HUDEP-2 (cell line): ENCODE measurements around the gene ELMO2.

Experiments used
- DNase-seq, 76 experiments: peaks; one replicate each; lab custom pipeline; 2025; ENCODE audit not compliant: unreplicated experiment in 76 of 76; lab: John Stamatoyannopoulos, UW

ELMO2 gene

DNA sequence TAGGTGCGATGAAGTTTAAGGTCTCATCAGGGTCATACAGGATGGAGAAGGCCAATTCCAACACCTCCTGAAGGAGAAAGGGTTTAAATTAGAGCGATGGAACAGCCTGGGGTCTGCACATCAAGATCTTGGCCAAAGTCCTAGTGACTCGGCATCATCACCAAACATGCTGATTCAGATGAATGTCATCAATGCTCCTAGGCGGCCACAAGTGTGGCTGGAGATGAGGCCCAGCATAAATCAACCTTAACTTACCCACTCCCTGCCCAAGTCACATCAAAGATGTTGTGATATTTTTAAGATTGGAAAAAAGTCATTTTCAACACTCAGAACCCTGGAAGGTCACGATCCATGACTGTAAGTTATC lies 37.5 kb downstream of the ELMO2 start:
- DNase-seq: no peak

DNA sequence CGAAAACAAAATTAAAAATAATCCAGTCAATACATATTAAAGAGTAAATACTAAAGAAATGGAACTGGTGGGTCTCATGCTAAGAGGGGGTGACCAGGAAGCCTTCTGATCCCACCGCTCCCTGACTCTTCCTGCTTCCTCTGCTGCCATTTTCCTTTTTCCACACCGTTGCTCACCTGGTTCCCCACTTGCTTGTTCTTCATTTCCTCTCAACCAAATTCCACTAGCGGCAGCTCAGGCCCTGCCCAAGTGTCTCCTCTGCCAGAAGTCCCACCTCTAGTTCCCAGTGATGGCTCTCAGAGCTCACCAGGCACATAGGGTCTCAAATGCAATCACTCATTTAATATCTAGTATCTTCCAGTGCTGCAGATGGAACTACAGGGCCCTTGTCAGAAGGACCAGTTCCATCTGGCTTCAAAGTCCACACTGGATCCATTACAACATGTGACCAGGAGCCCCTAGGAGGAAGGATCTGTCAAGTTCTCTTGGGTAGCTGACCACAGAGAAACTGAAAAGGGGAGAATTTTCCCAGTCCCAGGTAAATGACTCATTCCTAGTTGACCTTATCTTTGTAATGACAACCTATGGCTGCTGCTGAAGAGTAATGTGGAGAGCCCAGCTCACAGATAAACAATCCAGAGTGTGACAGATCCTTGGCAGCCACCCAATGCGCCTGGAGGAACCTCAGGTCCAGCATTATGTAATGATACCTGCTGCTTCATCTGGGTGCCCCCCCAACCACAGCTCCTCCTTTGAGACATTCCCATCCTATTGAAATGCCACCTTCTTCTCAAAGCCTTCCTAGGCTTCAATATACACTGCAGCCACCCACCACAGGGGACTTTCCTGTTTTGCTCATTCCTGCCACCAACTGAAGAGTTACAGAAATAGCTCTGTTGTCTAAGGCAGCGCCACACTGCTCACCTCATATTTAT lies 38.2 kb downstream of the ELMO2 start:
- DNase-seq: peak in 27 of 76 experiments; percentile 1 to 41 (median 17)

DNA sequence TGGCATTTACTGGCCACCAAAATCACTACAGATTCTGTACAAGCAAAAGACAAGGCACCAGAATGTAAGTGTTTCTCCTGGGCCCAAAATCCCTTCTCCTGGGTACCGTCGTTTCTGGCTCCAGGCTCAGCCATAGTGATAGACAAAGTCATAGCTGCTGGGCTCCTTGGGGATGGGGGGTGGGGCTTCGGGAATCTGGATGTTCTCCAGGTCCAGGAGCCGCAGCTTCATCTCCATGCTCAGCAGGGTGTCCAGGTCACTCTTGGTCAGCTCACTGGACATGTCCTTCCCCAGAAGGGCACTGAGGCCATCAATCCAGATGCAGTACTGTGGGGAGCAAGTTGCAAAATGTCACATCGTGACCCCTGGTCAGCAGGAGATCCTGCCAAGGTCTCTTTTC lies 39.2 kb downstream of the ELMO2 start:
- no peak for DNase-seq

DNA sequence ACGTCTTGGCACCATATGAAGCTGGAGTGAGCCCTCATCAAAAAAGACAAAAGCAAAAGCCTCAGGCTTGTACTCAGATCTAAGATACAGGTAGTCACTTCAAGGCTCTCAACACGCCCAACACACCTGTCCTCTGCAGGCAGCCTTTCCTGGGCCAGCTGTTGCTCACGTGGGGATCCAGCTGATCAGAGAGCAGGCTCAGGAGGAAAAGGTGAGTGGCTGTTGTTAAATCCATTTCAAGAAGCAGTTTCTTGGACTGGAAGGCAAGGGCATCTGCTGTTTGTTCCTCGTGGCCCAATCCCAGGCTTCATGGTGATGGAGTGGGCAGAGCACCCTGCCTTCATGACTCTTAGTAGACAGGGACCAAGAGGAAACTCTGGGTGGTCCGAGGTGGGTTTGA lies 39.6 kb downstream of the ELMO2 start:
- DNase-seq: no peak

DNA sequence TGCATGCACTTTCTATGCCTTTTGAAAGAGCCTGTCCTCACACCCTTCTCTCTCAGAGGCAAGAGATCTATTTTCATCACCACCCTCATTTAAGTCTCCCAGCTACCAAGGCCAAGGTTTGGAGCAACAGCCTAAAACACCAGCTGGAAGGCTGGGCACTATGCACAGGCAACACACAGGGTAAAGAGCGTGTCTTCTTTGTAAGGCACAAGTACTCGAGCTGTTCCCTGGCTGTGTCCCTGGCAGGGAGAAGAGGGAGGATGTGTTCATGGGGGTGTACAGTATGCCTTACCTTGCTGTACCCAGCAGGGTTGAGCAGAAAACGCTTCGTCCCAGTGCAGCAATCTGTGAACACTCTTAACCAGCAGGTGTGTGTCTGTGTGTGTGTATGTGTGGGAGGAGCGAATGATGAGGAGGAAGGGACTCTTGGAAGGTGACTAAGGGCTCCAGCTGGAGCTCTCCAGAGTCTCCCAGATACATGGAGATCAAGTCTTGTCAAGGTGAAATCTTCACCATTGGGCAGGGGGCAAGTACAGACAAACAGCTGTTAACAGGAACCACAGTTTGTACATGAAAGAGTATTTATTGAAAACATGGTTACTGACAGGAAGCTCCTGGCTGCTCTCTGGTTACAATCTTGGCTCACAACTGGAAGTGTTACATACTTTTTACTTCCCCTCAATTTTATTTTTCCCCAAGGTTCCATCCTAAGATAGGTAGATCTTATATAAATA lies 40.8 kb downstream of the ELMO2 start:
- DNase-seq: no peak

DNA sequence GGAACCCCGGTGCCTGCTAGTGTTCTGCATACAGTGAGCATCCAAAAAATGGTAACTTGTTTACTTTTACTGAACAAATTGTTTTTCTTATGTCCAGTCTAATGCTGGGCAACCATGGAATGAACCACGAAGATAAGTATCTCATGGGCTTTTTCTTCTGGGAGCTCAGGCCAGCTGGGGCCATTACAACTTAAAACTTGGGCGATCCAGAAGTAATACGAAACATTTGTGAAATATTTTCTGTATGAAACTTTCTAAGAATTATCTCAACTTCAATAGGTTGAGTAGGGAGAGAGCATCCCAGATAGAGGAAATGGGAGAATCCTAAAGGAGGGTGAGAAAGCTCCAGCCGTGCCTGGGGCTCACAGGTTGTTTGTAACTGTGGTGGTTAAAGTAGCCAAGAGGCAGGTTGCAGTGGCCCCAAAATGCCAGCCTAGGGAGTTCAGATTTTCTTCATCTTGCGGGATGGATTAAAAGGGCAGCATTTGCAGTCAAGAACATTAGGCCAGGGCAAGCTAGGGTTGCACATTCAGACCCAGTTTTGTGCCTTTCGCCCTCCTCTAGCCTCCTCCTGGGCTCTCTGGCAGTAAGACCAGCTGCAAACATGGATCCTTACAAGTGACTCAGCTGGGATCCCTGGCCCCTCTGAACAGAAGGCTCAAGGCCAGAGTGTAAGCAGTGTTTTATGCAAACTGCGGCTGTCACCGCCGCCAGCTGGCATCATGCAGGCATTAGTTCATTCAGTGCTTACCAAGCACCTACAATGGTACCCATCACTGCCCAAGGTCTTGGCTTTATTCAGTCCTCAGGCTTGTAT lies 41.5 kb downstream of the ELMO2 start:
- no peak for DNase-seq

DNA sequence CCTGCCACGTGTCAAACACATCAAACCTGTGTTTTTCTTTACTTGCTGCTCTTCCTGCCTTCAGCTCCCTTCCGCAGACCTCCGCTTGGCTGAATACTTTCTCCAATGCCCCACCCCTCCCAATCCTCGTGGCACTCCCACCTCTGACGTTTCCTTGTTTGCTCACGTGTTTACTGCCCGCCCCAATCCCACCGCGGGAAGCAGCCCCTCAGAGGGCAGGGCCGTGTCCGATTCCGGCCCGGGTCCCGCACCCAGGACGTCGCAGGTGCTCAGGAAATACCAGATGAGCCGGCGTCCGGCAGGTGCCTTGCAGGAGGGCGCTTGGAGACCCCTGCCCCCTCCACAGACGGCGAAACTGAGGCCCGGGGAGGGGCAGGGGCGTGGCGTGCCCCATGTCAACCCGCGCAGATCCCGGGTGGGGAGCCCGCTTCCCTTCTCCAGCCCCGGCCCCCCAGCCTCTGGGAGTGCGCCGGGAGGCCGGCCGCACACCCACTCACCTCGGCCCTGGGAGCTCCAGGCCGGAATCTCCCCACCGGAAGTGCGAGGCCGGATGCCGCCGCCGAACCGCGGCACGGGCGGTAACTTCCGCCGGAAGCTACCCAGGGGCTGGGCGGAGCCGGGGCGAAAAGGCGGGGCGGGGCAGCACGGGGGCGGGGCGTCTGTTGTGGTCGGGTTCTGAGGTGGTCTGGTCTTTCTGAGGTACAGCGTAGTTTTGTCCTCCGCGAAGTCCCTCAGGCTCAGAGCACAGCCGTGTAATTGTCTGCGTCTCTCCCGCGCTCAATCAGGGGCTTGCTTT lies 42.3 kb downstream of the ELMO2 start:
- DNase-seq: peak in 73 of 76 experiments; percentile 1 to 86 (median 67)

DNA sequence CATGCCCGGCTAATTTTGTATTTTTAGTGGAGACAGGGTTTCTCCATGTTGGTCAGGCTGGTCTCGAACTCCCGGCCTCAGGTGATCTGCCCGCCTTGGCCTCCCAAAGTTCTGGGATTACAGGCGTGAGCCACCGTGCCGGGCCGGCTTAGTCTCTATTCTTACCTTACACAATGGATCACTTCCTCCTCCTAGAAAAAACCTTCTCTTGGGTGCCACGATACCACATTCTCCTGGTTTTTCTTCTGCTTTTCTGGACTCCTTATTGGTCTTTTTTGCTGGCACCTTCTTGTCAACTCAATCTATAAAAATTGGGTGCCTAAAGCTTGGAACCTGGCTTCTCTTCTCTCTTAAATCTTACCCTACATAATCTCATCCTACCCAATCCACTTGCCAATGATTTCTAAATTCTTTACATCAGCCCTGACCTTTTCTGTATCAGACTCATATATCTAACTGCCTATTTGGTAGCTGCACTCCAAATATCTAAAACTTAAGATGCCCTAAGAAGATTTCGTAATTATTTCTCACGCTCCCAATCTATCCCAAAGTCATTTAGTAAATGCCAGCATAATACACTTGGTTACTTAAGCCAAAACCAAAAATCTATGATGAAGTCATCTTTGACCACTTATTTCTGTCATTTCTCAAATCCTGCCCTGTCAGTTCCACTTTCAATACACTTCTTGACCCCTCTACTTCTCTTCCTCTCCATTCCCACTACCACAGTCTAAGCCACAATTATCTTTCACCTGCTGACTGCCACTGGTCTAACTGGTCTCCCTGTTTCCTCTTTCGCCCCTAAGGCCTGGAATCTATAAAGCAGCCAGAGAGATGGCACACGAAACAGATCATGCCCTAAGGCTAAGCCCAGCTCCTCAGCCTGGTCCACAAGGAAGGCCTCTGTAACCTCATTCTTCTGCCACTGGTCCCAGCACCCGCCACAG lies 43.2 kb downstream of the ELMO2 start:
- no peak for DNase-seq

DNA sequence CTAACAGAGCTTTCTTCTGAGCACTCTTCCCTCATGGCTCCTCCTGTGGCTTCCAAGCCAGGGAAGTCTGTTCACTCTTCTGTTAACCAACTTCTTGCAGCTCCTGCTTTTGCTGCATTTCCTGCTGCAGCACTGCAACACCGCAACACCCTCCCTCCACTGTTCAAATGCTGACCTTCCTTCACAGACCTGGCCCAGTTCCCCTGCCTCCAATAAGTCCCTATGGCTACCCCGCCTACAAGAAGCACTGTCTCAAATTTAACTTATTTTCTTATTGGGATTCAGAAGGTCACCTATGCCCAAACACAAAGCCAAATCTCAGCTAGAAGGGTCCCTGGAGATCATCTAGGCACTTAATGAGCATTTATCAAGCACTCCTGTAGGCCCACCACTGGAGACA lies 44.6 kb downstream of the ELMO2 start:
- no peak for DNase-seq

DNA sequence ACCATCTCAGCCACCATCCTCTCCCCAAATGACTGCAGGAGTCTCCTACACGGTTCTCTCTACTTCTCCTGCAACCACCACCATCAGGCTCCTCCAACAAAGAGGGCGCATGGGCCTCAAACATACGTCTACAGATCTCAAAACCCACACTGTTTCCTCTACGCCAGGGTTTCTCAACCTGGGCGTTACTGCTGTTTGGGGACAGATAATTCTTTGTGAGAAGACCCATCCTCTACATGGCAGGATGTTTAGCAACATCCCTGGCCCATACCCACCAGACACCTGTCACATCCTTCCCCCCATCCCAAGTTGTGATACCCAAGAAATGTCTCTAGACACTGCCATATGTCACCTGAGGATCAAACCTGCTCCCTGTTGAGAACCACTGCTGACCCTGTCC lies 45.0 kb downstream of the ELMO2 start:
- no peak for DNase-seq

DNA sequence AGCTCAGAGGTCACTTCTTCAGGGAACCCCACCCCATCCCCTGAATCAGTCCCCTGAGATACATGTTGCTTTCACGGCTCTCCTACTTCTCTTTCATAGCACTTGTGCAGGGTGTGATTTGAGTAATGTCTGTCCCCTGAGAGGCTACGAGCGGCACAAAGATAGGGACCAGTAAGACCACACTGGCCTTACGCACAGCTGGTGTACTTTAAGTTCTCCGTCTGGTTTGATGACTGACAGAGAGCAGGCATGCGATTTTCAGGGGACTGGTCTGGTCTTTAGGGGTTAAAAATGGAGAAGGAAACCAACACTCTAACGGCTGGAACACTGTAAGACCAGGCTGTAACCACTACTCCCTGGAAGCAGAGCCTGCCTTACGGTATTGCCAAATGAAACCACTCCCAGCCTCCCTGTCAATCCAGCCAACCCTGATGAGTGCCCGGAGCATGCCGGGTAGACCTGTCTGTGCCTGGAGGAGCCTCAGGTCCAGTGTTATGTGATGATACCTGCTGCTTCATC lies 47.1 kb downstream of the ELMO2 start:
- DNase-seq: no peak

DNA sequence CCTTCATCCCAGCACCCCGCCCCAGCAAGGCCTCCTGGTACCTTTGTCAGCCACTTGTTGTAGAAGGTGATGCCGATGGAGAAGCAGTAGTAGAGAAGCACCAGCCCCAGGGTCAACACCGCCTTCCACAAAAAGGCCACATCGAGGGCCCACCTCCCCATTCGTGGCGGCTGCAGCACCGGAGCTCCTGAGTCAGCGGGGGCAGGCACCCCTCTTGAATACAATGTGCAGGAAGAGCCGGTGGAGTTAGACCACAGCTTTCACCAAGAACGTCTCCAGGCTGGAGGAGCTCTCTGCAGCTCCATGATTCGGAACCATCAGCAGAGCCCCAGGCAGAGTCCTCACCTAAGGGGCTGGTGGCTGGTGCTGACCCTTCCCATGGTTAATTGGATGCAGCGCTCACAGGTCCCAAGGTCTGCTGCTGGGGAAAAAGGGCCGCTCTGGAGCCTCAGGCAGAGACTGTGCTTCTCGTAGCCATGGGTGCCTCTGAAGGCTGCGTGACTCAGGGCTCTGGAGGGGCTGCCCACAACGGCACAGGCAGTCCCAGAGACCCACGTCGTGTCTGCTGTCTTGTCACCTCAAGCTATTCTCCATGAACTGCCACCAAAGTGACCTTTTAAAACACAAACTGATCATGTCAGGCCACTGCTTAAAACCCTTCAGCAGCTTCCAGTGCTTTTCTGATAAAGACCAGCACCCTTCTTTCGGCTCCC lies 47.9 kb downstream of the ELMO2 start:
- no peak for DNase-seq

DNA sequence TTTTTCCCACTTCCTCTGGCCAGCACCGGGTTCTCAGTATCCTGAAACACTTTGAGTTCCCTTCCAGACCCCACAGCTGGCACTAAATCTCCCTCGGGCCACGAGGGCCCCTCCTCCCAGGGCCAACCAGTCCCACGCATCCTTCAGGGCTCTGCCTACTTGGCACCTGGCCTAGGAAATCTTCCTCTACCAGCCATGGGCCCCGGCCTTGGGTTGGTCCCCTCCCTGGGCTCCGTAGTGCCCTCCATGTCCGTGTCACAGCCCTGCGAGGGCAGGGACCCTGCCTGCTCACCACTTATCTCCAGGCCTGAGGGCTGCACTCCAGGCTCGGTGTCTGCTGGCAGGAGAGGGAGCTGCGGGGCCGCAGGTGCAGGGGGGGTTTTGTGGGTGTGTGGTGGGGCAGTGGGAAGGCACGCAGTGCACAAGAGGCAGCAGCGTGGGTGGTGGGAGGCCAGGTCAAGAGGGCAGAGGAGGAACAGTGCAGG lies 49.3 kb downstream of the ELMO2 start:
- peak in 15 of 76 experiments; percentile 4 to 64 (median 16) for DNase-seq

DNA sequence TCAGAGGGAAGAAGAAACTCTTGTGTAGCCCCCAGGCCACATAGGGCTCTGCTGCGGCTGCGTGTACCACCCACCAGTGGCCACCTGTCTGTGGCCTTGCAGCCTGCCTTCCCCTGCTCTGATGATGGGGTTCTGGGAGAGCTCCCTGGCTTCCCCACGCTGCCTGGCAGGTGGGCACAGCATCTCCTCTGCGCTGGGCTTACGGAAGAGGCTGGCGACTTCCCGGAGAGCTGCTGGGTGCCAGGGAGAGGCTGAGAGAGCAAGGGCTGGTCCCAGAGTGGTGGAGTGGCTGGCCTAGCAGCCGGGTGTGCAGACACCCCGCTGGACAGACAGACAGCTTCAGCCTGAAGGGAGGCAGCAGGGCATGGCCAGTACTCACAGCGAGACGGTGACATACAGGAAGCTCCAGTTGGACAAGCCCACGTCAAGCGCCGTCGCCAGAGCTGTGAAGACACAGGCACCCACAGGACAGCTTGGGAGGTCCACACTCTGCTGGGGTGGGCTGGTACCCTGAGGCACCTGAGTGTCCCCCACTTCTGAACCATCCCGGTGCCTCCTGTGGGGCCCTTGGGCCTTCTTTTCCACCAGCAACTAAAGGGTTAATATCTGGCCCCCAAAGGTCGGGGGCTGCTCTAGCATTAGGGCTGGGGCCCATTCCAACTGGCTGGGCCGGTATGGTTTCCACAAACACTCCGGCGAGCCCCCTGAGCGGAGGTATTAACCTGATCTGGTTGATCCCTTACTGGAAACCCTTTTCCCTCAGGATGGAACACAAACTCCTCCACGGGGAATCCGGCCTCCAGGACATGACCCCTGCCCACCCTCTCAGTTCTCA lies 50.0 kb downstream of the ELMO2 start:
- DNase-seq: no peak

DNA sequence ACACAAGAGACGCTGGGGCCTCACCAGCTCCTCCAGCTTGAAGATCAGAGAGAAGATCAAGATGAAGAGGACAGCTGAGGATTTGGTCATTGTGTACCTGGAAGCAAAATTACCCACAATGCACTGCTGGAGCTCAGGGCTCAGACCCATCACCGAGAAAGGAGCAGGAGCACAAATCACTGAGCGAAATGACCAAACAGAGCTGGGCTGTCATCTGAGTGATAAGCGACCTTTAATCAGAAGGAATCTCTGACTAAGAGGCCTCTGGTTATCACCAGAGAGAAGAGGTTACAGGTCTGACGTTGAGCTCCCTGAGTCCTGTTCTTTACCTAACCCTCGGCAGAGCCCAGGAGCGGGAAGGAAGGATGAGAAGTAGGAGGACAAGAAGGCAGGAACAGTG lies 50.6 kb downstream of the ELMO2 start:
- DNase-seq: peak in 3 of 76 experiments; percentile 1 to 27 (median 5)

DNA sequence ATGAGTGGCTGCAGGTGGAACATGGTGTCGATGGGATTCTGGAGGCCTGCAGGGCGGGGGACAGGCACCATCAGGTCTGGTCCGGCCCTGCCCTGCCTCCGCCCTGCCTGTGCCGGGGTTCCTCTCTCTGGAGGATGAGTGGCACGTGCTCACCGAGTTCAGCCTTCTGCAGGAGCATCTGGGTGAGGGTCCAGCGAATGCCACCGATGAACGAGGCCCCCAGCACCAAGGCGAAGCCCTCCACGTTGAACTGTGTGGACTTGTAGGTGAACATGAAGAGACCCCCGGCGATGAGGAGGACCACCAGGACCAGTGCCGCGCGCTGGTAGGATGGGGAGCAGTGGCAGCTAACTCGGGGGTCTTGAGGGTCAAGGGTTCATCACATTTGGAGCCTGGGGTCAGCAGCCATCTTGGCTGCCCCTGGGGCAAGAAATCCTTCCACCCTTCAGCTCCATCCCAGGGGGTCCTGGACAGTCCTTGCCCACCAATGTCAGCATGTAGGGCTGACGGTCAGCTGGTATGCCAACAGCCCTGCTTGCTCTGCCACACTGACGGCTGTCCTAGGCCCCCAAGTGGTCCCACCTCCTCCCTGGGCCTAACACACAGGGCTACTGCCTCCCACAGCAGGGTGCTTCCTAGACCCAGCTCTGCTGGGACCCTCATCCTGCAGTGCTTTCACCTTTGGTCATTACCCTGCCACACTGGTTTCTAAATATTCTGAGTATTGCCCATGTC lies 51.3 kb downstream of the ELMO2 start:
- DNase-seq: no peak

DNA sequence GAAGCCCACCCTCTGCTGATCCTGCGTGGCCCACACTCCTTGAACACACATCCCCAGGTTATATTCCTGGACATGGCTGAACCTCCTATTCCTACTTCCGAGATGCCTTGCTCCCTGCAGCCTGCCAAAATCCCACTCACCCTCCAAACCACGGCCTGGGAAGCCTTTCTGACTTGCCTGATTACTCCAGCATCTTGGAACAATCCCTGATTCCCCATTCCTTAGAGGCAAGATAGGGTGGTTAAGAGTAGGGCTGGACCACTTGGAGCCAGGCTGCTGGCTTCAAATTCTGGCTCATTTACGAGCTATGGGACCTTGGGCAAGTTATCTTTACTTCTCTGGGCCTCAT lies 52.2 kb downstream of the ELMO2 start:
- no peak for DNase-seq
